ENCODE results near the gene ABO. TPM values are rescaled to one million over a fixed set of nuclear protein-coding genes. Genes with fewer than 3 reads are reported as not detected.

The ABO gene
- total RNA-seq, 4 donors from 2014 or later, result 0.29 to 6.1 (median 0.59) TPM

DNA sequence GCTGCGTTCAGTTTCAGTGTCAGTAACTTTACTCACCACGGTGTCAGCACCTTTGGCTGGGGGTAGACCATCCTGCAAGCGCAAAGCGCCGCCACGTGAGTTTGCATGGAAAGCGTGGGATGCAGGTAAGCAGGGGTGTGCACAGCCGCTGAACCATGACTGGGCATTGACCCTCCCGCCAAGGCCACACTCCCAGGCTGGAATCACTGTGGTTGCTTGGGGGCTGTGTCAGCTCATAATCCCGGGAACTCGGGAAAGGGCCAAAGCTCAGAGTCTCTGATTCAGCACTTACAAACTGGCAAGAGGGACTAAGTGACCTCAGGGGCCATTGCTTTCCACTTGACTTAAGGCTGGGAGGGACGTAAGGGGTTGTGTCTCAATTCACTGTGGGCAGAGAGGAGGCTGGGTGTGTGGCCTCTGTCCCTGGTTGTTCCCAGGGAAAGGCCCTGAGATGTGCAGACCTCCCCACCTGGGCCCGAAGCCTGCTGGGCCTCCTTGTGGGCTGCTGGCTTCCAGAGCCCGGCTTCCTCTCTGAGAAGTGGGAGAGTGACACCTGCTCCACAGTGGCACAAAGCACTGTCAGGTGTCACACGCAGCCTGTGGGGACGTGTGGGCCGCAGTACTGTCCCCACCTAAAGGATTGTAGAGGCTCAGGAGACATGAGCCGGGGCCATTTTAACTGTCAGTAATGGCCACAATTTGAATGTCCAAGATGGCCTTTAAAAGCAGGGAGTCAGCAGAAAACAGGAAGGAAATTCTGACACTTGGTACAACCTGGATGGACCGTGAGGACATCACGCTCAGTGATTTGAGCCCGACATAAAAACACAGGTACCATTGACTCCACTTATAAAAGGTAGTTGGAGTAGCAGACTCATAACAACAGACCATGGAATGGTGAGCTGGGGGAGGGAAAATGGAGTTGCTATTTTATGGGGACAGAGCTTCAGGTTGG, 16.7 kb downstream of the ABO start:
- H3K4me3 ChIP-seq, result no peak overlapping the region
- no peaks in the 10 kb centered on the region for H3K4me1 ChIP-seq
- TF ChIP-seq POLR2A (IDR thresholded peaks at IDR 0.05), result no peak
- TF ChIP-seq, protein P1, sequence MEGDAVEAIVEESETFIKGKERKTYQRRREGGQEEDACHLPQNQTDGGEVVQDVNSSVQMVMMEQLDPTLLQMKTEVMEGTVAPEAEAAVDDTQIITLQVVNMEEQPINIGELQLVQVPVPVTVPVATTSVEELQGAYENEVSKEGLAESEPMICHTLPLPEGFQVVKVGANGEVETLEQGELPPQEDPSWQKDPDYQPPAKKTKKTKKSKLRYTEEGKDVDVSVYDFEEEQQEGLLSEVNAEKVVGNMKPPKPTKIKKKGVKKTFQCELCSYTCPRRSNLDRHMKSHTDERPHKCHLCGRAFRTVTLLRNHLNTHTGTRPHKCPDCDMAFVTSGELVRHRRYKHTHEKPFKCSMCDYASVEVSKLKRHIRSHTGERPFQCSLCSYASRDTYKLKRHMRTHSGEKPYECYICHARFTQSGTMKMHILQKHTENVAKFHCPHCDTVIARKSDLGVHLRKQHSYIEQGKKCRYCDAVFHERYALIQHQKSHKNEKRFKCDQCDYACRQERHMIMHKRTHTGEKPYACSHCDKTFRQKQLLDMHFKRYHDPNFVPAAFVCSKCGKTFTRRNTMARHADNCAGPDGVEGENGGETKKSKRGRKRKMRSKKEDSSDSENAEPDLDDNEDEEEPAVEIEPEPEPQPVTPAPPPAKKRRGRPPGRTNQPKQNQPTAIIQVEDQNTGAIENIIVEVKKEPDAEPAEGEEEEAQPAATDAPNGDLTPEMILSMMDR (IDR thresholded peaks at IDR 0.05), result no peak
- no peak for DNase-seq
- no peaks in the 10 kb centered on the region for H3K9me3 ChIP-seq
- intact Hi-C loops (cut with DNase I; ENCODE audit: low total_unique reads), result no loop called here
- H3K36me3 ChIP-seq, result no peaks in the 10 kb centered on the region
- H3K27me3 ChIP-seq, result no peaks in the 10 kb centered on the region
- H3K27ac ChIP-seq, result no peak overlapping the region

DNA sequence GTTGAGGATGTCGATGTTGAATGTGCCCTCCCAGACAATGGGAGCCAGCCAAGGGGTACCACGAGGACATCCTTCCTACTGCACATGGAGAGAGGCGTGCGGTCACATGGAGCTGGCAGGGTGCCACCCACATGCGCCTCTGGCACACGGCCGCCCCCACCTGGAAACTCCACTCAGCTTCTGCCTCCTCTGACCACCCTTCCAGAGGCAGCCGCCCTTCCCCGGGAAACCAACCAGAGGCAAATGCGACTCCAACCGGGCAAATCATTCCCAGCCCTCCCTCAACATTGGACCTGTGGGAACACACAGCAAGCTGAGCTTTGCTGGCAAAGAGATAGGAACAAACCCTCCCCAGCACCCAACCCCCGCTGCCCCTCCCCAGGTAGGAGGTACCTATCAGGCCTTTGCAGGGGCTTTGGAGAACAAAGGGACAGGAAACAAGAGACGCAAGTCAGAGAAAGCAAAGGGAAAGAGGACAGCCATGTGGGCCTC, 17.5 kb downstream of the ABO start:
- no peaks in the 10 kb centered on the region for H3K36me3 ChIP-seq
- intact Hi-C loops (cut with DNase I; ENCODE audit: low total_unique reads), result no loop called here
- TF ChIP-seq, protein P1 (IDR thresholded peaks at IDR 0.05), result peak in 1 of 4 experiments; percentile 4
- TF ChIP-seq POLR2A (IDR thresholded peaks at IDR 0.05), result no peak
- H3K27ac ChIP-seq, result peak overlapping the region in 1 of 2 donors; percentile 32
- no peak overlapping the region for H3K4me3 ChIP-seq
- H3K27me3 ChIP-seq, result no peaks in the 10 kb centered on the region
- DNase-seq, result peak in 1 of 2 donors; percentile 69
- no peaks in the 10 kb centered on the region for H3K4me1 ChIP-seq
- no peaks in the 10 kb centered on the region for H3K9me3 ChIP-seq

DNA sequence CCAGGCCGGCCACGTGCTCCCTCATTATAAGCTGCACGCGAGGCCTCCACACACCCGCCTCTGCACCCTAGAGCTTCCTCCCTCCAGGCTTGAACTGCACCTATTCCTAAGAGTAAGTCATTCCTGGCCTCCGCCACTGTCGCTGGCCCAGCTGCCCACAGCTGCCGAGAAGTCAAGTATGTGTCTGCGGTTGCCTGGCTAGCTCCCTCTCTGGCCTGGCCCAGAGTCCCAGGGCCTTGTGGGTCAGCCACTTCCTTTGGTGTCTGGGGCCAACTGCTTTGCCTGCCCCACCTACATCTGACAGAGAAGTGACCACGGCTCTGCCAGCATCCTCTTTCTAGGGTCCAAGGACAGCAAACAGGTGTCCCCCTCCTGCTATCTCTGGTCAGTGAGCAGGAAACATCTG, 18.3 kb downstream of the ABO start:
- no peaks in the 10 kb centered on the region for H3K36me3 ChIP-seq
- TF ChIP-seq, protein P1 (IDR thresholded peaks at IDR 0.05), result no peak
- no peak for TF ChIP-seq POLR2A (IDR thresholded peaks at IDR 0.05)
- H3K4me3 ChIP-seq, result no peak overlapping the region
- peak overlapping the region; percentile 32 to 44 for H3K27ac ChIP-seq
- peak in 1 of 2 donors; percentile 38 for DNase-seq
- no peaks in the 10 kb centered on the region for H3K27me3 ChIP-seq
- no peaks in the 10 kb centered on the region for H3K9me3 ChIP-seq
- no peaks in the 10 kb centered on the region for H3K4me1 ChIP-seq
- intact Hi-C loops (cut with DNase I; ENCODE audit: low total_unique reads), result no loop called here

DNA sequence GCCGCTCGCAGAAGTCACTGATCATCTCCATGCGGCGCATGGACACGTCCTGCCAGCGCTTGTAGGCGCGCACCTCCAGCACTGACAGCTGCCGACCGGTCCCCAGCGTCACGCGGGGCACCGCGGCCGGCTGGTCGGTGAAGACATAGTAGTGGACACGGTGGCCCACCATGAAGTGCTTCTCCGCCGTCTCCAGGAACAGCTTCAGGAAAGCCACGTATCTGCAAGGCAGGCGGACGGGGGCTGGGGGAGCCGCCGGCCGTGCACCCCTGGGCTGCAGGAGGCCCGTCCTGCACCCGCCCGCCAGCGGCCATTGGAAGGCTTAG, 18.9 kb downstream of the ABO start:
- H3K36me3 ChIP-seq, result no peaks in the 10 kb centered on the region
- H3K27me3 ChIP-seq, result no peaks in the 10 kb centered on the region
- no peak for DNase-seq
- TF ChIP-seq, protein P1 (IDR thresholded peaks at IDR 0.05), result no peak
- TF ChIP-seq POLR2A (IDR thresholded peaks at IDR 0.05), result no peak
- intact Hi-C loops (cut with DNase I; ENCODE audit: low total_unique reads), result no loop called here
- no peak overlapping the region for H3K4me3 ChIP-seq
- peak overlapping the region in 1 of 2 donors; percentile 29 for H3K27ac ChIP-seq
- no peaks in the 10 kb centered on the region for H3K9me3 ChIP-seq
- H3K4me1 ChIP-seq, result no peaks in the 10 kb centered on the region
